A673 (cell line): Measurements from ENCODE around the gene SP8. TPM values are rescaled to one million over a fixed set of nuclear protein-coding genes. Genes with fewer than 3 reads are reported as not detected.
"Not testable (repeated sequence)": the region's sequence is repeated elsewhere in the genome, so short reads cannot be mapped to it uniquely, and the experiment has no call there.

Experiments used
- Bru-seq: library from RNA; stranded (reverse); fragments of 400-500 nt; gene quantifications from one replicate; lab custom pipeline; 2021; lab: Mats Ljungman, UMichigan
- BruChase-seq, 2 experiments: library from RNA; stranded (reverse); fragments of 400-500 nt; gene quantifications; one replicate each; lab custom pipeline; 2021; lab: Mats Ljungman, UMichigan
- BruUV-seq: library from RNA; stranded (reverse); fragments of 400-500 nt; replicated peaks from 2 replicates; lab custom pipeline; 2021; lab: Mats Ljungman, UMichigan
- CTCF ChIA-PET: fragments of 300-600 bp; sonication (Branson Sonifier 250); formaldehyde crosslinking; loops from one replicate; lab custom pipeline; 2022; ENCODE audit warnings: antibody characterized with exemption; lab: Charles Lee
- POLR2A ChIA-PET: fragments of 300-600 bp; sonication (Branson Sonifier 250); formaldehyde crosslinking; loops from one replicate; lab custom pipeline; 2022; ENCODE audit warnings: antibody characterized with exemption; ENCODE audit not compliant: low non-redundant PET; lab: Charles Lee
- DNase-seq: peaks from one replicate; pipeline ENCODE4 v3.0.0-alpha.2; 2015; ENCODE audit warnings: low spot score
- H3K27ac ChIP-seq: fragments of 200-600 bp; sonication (generic); 2 replicates; pipeline ENCODE4 v1.5.1; 2016; ENCODE audit warnings: mixed run types, low read depth, mild to moderate bottlenecking, mixed read lengths, antibody characterized with exemption, low read length; ENCODE audit not compliant: poor library complexity, severe bottlenecking
- H3K27me3 ChIP-seq: fragments of 200-600 bp; sonication (generic); replicated peaks from 2 replicates; pipeline ENCODE4 v1.6.1; 2017; ENCODE audit warnings: mixed run types, low read depth, mild to moderate bottlenecking, mixed read lengths, antibody characterized with exemption, low read length; ENCODE audit not compliant: insufficient read depth, poor library complexity
- H3K36me3 ChIP-seq: fragments of 200-600 bp; sonication (generic); 2 replicates; pipeline ENCODE4 v1.6.1; 2016; ENCODE audit warnings: mixed run types, mild to moderate bottlenecking, mixed read lengths, antibody characterized with exemption, low read length; ENCODE audit not compliant: insufficient read depth, poor library complexity, severe bottlenecking
- H3K4me1 ChIP-seq: fragments of 200-600 bp; sonication (generic); 2 replicates; pipeline ENCODE4 v1.6.1; 2017; ENCODE audit warnings: mixed run types, mild to moderate bottlenecking, mixed read lengths, antibody characterized with exemption, low read length; ENCODE audit not compliant: insufficient read depth, poor library complexity, severe bottlenecking
- H3K4me3 ChIP-seq: fragments of 200-600 bp; sonication (generic); 2 replicates; pipeline ENCODE4 v1.5.1; 2016; ENCODE audit warnings: low read depth, mixed run types, mild to moderate bottlenecking, mixed read lengths, low read length; ENCODE audit not compliant: poor library complexity, severe bottlenecking
- H3K9me3 ChIP-seq: fragments of 200-600 bp; sonication (generic); 2 replicates; pipeline ENCODE4 v1.6.1; 2016; ENCODE audit warnings: mixed run types, low read depth, mild to moderate bottlenecking, mixed read lengths, antibody characterized with exemption, low read length; ENCODE audit not compliant: poor library complexity, severe bottlenecking
- EZH2 ChIP-seq: fragments of 200-600 bp; sonication (generic); IDR thresholded peaks from 2 replicates; pipeline ENCODE4 v1.6.1; 2017; ENCODE audit warnings: borderline replicate concordance, low read depth, mild to moderate bottlenecking, mixed read lengths, antibody characterized with exemption, low read length; ENCODE audit not compliant: poor library complexity, severe bottlenecking
- intact Hi-C: fragments of 100-400 bp; cut with micrococcal nuclease; formaldehyde crosslinking; loops from one replicate; pipeline ENCODE4 v1.10.0; 2022; ENCODE audit not compliant: unreplicated experiment
- long read RNA-seq: library from polyadenylated mRNA; stranded (forward); transcript quantifications from one replicate; pipeline ENCODE4 v2.0.0, GENCODE V29; 2022
- total RNA-seq: library from RNA; stranded (reverse); gene quantifications from 2 replicates; pipeline ENCODE4 v1.2.3, GENCODE V29; 2021
- TF ChIP-seq, protein P1 (sequence below): fragments of 300-800, 200-600 bp; sonication (generic); conservative IDR thresholded peaks from 2 replicates; pipeline ENCODE4 v1.5.1; 2017; ENCODE audit warnings: low read depth, mild to moderate bottlenecking, antibody characterized with exemption, low read length, moderate library complexity, mixed read lengths

SP8 gene
- total RNA-seq (not detected in 2 replicates), Bru-seq, nascent RNA (not detected), BruChase-seq, experiment 1, labeled RNA remaining after a 2-hour chase (not detected), BruChase-seq, experiment 2, labeled RNA remaining after a 6-hour chase (not detected)
- long read RNA-seq = 0 reads

DNA sequence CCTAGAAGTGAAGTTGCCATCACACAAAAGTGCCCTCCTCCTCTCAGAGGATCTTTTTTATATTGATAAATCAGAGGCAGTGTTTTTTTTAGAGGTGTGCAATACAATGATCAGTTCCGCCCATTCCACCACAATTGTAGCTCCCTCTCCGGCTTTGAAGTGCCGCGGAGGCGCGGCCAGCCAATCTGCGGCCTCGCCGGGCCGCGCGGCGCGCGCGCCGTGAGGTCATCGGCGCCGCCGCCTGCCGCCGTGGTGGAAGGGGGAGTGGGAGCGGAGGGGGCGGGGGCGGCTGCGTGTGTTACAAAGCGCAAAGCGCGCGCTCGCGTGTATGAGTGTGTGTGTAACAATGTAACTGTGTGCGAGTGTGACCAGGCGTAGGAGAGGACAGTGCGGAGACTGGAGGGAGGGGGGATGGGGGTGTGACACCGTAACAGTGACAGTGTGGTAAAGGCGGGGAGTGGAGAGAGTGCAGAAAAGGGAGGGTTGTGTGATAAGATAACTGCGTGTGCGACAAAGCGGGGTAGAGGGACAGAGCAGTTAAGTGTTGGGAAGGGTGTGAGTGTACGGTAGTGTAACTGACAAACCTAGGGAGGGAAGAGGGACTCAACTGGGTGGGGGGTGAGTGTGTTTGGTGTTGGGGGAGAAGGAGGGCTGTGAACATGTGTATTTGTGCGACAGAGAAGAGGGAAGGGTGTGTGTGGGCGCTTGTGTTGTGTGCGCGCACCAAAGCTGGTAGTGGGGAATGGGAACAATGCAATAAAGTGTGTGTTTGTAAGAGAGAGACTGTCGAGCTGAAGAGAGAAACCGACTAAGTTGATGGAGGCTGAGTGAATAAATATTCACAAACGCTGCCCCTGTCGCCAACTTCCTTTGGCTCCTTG is at the start of gene SP8:
Gene SP8, minus strand, starts transcription at position 108 of the 881 bp plus-strand sequence. Its CDS starts 88 bp downstream, at position 20.
- Histone ChIP-seq H3K9me3 (no peaks in the 10 kb centered on the region), H3K27me3 (peaks cover 100% of the 10 kb centered on the region), H3K4me3 (peak within 1 kb of the TSS; percentile 37), H3K4me1 (peaks cover 5% of the 10 kb centered on the region), H3K36me3 (no peaks in the 10 kb centered on the region), H3K27ac (no peak within 1 kb of the TSS)
- intact Hi-C loops = loop anchor here (10.0 kb wide), 2 partner anchors 1218 to 1298 kb away; no protein-coding TSS in a partner anchor
- DNase-seq = peak; percentile 58
- TF ChIP-seq, protein P1, sequence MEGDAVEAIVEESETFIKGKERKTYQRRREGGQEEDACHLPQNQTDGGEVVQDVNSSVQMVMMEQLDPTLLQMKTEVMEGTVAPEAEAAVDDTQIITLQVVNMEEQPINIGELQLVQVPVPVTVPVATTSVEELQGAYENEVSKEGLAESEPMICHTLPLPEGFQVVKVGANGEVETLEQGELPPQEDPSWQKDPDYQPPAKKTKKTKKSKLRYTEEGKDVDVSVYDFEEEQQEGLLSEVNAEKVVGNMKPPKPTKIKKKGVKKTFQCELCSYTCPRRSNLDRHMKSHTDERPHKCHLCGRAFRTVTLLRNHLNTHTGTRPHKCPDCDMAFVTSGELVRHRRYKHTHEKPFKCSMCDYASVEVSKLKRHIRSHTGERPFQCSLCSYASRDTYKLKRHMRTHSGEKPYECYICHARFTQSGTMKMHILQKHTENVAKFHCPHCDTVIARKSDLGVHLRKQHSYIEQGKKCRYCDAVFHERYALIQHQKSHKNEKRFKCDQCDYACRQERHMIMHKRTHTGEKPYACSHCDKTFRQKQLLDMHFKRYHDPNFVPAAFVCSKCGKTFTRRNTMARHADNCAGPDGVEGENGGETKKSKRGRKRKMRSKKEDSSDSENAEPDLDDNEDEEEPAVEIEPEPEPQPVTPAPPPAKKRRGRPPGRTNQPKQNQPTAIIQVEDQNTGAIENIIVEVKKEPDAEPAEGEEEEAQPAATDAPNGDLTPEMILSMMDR = no peak
- TF ChIP-seq EZH2 = peak; percentile 47
- ChIA-PET POLR2A (no interaction called here), CTCF (no interaction called here)
- BruUV-seq = no TSS peak

DNA sequence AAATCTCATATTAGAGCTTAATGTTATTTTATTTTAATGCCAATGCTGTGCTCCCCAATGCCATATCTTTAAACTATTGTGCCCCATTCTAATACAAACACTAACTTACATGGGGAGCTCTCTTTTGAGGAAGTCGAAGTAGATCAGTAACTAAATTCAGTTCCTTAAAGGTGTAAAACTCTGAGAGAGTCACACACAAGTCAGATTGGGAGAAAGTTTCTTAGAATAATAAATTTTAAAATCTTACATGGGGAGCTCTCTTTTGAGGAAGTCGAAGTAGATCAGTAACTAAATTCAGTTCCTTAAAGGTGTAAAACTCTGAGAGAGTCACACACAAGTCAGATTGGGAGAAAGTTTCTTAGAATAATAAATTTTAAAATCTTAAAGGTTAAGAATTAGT is 49.7 kb upstream of the SP8 start:
- POLR2A ChIA-PET, H3K9me3 ChIP-seq, H3K4me3 ChIP-seq, intact Hi-C loops, H3K4me1 ChIP-seq, H3K36me3 ChIP-seq, DNase-seq, CTCF ChIA-PET, H3K27ac ChIP-seq, BruUV-seq: not testable (repeated sequence)
- H3K27me3 ChIP-seq = peaks cover 26% of the 10 kb centered on the region

DNA sequence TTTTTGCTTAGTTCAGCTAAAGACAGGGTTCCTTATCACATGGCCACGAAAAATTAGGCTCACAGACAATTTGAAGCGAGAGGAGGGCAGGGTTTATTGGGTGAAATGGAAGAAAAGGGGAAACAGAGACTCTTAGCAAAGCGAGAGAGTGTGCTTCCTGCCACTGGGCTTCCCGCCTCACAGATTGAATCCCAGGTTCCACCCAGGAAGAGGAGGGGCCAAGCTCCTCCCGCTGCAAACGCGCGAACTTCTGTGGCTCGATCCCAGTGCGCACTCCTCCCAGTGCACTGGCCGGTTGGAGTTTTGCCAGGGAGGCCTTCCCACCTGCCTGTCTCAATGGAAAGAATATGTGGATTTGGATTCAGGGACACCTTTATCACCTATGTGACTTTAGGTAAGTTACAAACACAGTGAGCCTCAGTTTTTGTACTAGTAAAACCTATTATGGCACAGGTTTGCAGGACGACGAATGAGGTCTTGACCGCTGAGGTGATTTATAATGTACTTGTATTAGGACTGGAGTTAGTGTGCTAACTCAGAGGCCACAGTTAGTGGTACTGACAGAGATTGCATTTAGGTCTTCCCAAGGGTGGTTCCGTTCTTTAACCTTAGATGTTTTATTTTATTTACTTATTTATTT is 48.5 kb upstream of the SP8 start:
- no TSS peak for BruUV-seq
- no peaks in the 10 kb centered on the region for H3K4me1 ChIP-seq
- TF ChIP-seq, protein P1 = no peak
- ChIA-PET CTCF (no interaction called here), POLR2A (no interaction called here)
- H3K27me3 ChIP-seq = peaks cover 33% of the 10 kb centered on the region
- no peak for DNase-seq
- intact Hi-C loops = no loop called here
- no peaks in the 10 kb centered on the region for H3K36me3 ChIP-seq
- H3K4me3 ChIP-seq = no peak overlapping the region
- no peak overlapping the region for H3K27ac ChIP-seq
- no peaks in the 10 kb centered on the region for H3K9me3 ChIP-seq
